ENCODE data around the gene CMTR2.

- TF ChIP-seq CTCF (IDR thresholded peaks at IDR 0.05) (no peak), POLR2A (IDR thresholded peaks at IDR 0.05) (no peak)
Observed at GRCh38 chr16:71246309-71246708, 42.9 kb downstream of the CMTR2 start.

Measured in Peyer's patch (tissue), 4 donors.